ENCODE results near the gene TMEM120B.
"Not testable (repeated sequence)": the region's sequence is repeated elsewhere in the genome, so short reads cannot be mapped to it uniquely, and the experiment has no call there.

The TMEM120B gene

DNA sequence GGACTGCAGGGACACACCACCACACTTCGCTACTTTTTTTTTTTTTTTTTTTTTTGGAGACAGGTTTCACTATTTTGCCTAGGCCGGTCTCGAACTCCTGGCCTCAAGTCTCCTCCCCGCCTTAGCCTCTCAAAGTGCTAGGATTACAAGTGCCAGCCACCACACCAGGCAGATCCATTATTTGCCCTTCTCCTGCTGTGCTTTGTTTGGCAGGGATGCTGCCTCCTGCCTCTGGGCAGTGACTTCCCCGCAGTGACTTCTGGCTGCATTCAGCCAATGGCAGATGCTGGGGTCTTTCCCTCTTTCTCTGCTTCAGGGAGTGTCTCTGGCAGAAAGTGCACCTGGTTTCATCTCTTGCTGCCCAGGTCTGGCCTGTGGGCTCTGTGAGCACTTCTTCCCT, 36.4 kb upstream of the TMEM120B start:
- H2AFZ ChIP-seq (ENCODE audit: low read length), result no peak overlapping the region
- no peaks in the 10 kb centered on the region for H3K79me2 ChIP-seq (ENCODE audit: insufficient read depth, low read length)
- H3K36me3 ChIP-seq (ENCODE audit: insufficient read depth, low read length), result no peaks in the 10 kb centered on the region
- H3K4me2 ChIP-seq (ENCODE audit: low read length), result no peak overlapping the region
- no peaks in the 10 kb centered on the region for H3K9me2 ChIP-seq (ENCODE audit: low read depth, low read length)
- H3K9ac ChIP-seq (ENCODE audit: low read length), result no peak overlapping the region
- H3K27me3 ChIP-seq (ENCODE audit: insufficient read depth, low read length), result no peaks in the 10 kb centered on the region
- H3K9me3 ChIP-seq (ENCODE audit: low read length), result no peaks in the 10 kb centered on the region
- peaks cover 21% of the 10 kb centered on the region for H3K4me1 ChIP-seq (ENCODE audit: insufficient read depth, low read length, severe bottlenecking)
- TF ChIP-seq EZH2 (IDR thresholded peaks at IDR 0.05; ENCODE audit: borderline replicate concordance, low read length), result no peak
- no peaks in the 10 kb centered on the region for H4K20me1 ChIP-seq (ENCODE audit: insufficient read depth, low read length)
- no peaks in the 10 kb centered on the region for H3F3A ChIP-seq (ENCODE audit: insufficient read depth, low read length)
- no peak overlapping the region for H3K27ac ChIP-seq (ENCODE audit: low read depth, low read length, poor library complexity, severe bottlenecking)
- H3K4me3 ChIP-seq (ENCODE audit: low read depth, low read length, poor library complexity, severe bottlenecking), result no peak overlapping the region

DNA sequence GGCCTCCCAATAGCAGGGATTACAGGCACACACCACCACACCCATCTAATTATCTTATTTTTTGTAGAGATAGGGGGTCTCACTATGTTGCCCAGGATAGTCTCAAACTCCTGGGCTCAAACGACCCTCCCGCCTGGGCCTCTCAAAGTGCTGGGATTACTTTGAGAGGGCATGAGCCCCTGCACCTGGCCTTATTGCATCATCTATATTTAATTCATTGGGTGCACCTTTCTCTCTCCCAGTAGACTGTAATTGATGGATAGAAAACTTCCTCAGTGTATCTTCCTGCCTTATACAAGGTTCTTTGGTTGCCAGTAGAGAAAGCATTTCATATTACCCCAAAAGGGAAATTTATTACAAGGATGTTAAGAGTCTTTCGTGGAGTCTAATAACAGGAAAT, 34.2 kb upstream of the TMEM120B start:
- H3K9ac ChIP-seq (ENCODE audit: low read length), result no peak overlapping the region
- H3K27me3 ChIP-seq (ENCODE audit: insufficient read depth, low read length), result no peaks in the 10 kb centered on the region
- H3K79me2 ChIP-seq (ENCODE audit: insufficient read depth, low read length), result no peaks in the 10 kb centered on the region
- H4K20me1 ChIP-seq (ENCODE audit: insufficient read depth, low read length), result no peaks in the 10 kb centered on the region
- H2AFZ ChIP-seq (ENCODE audit: low read length), result no peak overlapping the region
- peaks cover 2% of the 10 kb centered on the region for H3K4me1 ChIP-seq (ENCODE audit: insufficient read depth, low read length, severe bottlenecking)
- H3K9me2 ChIP-seq (ENCODE audit: low read depth, low read length), result no peaks in the 10 kb centered on the region
- H3K27ac ChIP-seq (ENCODE audit: low read depth, low read length, poor library complexity, severe bottlenecking), result no peak overlapping the region
- TF ChIP-seq, protein P1, sequence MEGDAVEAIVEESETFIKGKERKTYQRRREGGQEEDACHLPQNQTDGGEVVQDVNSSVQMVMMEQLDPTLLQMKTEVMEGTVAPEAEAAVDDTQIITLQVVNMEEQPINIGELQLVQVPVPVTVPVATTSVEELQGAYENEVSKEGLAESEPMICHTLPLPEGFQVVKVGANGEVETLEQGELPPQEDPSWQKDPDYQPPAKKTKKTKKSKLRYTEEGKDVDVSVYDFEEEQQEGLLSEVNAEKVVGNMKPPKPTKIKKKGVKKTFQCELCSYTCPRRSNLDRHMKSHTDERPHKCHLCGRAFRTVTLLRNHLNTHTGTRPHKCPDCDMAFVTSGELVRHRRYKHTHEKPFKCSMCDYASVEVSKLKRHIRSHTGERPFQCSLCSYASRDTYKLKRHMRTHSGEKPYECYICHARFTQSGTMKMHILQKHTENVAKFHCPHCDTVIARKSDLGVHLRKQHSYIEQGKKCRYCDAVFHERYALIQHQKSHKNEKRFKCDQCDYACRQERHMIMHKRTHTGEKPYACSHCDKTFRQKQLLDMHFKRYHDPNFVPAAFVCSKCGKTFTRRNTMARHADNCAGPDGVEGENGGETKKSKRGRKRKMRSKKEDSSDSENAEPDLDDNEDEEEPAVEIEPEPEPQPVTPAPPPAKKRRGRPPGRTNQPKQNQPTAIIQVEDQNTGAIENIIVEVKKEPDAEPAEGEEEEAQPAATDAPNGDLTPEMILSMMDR (IDR thresholded peaks at IDR 0.05; ENCODE audit: low read length), result no peak
- no peaks in the 10 kb centered on the region for H3K36me3 ChIP-seq (ENCODE audit: insufficient read depth, low read length)
- no peaks in the 10 kb centered on the region for H3F3A ChIP-seq (ENCODE audit: insufficient read depth, low read length)
- no peaks in the 10 kb centered on the region for H3K9me3 ChIP-seq (ENCODE audit: low read length)
- H3K4me3 ChIP-seq (ENCODE audit: low read depth, low read length, poor library complexity, severe bottlenecking), result no peak overlapping the region
- no peak overlapping the region for H3K4me2 ChIP-seq (ENCODE audit: low read length)

DNA sequence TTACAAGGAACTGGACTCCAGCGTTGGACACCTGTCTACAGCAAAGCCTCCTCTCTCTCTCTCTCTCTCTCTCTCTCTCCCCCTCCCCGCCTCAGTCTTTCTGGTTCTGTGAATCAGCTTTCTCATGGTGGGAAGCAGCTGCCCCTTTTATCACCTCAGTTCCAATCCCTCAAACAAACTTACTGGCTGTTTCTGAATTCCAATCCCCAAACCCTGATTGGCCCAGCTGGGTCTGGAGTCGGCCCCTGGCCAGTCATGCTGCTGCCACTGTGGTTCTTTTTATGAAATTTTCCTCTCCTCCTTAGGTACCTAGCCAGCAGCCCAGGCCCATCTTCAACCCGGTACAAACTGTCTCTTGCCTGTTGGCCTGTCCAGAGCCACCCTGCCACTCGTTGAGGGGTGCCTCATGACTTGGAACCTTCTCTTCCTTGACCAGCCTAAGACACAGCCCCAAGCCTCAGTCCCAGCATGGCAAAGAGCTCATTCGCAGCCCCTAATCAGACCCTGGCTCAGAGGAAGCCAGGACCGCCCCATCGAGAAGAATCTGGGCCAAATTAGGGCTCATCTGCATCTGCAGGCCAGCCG, 33.7 kb upstream of the TMEM120B start:
- Histone ChIP-seq H3K36me3 (ENCODE audit: insufficient read depth, low read length) (no peaks in the 10 kb centered on the region), H3F3A (ENCODE audit: insufficient read depth, low read length) (no peaks in the 10 kb centered on the region), H3K9me3 (ENCODE audit: low read length) (no peaks in the 10 kb centered on the region), H3K4me3 (ENCODE audit: low read depth, low read length, poor library complexity, severe bottlenecking) (no peak overlapping the region), H2AFZ (ENCODE audit: low read length) (no peak overlapping the region), H3K9ac (ENCODE audit: low read length) (no peak overlapping the region), H3K27ac (ENCODE audit: low read depth, low read length, poor library complexity, severe bottlenecking) (no peak overlapping the region), H3K4me1 (ENCODE audit: insufficient read depth, low read length, severe bottlenecking) (no peaks in the 10 kb centered on the region), H3K4me2 (ENCODE audit: low read length) (no peak overlapping the region), H4K20me1 (ENCODE audit: insufficient read depth, low read length) (no peaks in the 10 kb centered on the region), H3K79me2 (ENCODE audit: insufficient read depth, low read length) (no peaks in the 10 kb centered on the region), H3K9me2 (ENCODE audit: low read depth, low read length) (no peaks in the 10 kb centered on the region), H3K27me3 (ENCODE audit: insufficient read depth, low read length) (no peaks in the 10 kb centered on the region)
- TF ChIP-seq, protein P1 (IDR thresholded peaks at IDR 0.05; ENCODE audit: low read length), result no peak
- no peak for TF ChIP-seq EZH2 (IDR thresholded peaks at IDR 0.05; ENCODE audit: borderline replicate concordance, low read length)

DNA sequence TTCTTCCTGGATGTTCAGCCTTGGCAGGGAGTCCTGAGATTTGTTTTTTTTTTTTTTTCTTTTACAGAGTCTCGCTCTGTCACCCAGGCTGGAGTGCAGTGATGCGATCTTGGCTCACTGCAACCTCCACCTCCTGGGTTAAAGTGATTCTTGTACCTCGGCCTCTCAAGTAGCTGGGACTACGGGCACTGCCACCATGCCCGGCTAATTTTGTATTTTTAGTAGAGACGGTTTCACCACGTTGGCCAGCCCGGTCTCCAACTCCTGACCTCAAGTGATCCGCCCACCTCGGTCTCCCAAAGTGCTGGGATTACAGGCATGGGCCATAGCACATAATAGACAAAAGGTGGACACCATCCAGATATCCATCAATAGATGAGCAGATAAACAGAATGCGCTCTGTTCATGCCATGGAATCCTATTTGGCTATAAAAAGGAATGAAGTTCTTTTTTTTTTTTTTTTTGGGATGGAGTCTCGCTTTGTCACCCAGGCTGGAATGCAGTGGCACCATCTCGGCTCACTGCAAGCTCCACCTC, 32.8 kb upstream of the TMEM120B start:
- not testable (repeated sequence) for H2AFZ ChIP-seq (ENCODE audit: low read length); H3F3A ChIP-seq (ENCODE audit: insufficient read depth, low read length); H3K4me1 ChIP-seq (ENCODE audit: insufficient read depth, low read length, severe bottlenecking); H3K4me2 ChIP-seq (ENCODE audit: low read length); H3K79me2 ChIP-seq (ENCODE audit: insufficient read depth, low read length); H3K4me3 ChIP-seq (ENCODE audit: low read depth, low read length, poor library complexity, severe bottlenecking); H3K9ac ChIP-seq (ENCODE audit: low read length); H3K27ac ChIP-seq (ENCODE audit: low read depth, low read length, poor library complexity, severe bottlenecking); H4K20me1 ChIP-seq (ENCODE audit: insufficient read depth, low read length); H3K36me3 ChIP-seq (ENCODE audit: insufficient read depth, low read length); H3K9me3 ChIP-seq (ENCODE audit: low read length); H3K27me3 ChIP-seq (ENCODE audit: insufficient read depth, low read length); H3K9me2 ChIP-seq (ENCODE audit: low read depth, low read length)

All from OCI-LY1 (cell line).